ENCODE results near the gene EPHX1. TPM values are rescaled to one million over a fixed set of nuclear protein-coding genes. Genes with fewer than 3 reads are reported as not detected.

Gene EPHX1
- 35.4 TPM for total RNA-seq

DNA sequence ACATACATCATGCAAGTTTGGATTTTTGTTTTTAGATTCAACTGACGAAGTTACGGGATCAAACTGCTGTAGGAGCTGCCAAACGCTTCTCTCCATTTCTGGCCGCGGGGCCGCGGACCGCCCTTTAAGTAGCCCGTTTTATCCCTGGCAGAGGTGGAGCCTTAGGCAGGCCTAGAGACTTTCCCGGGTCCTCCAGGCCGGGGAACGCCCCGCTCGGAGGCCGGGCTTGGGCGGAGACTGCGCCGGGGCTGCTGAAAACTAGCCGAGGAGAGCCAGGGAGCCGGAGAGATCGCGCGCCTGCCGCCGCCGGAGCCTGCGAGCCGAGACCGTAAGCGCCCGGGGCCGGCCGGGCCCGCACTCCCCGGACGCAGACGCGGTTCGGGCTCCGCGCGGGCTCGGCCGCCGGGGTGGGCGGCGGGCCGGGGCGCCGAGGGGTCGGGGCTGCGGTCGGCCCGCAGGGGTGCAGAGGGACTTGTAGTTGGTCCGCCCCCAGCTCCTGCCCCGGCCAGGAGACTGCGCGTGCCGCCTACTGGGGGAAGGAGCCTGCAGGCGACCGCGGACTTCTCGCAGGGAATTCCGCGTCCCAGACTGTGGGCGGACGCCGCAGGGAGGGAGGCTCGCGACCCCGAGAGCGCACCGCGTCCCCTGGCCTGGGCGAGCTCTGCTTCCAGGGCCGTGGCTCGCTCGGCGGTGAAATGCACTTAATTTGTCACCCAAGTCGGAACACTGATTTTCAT, at the start of gene EPHX1:
Gene EPHX1, plus strand, starts transcription at position 283 of the 737 bp plus-strand sequence. CDS start 18,606 bp downstream, outside the sequence.

GRCh38 chr1:225777583-225778336, 32.2 kb upstream of the EPHX1 start, which contains the start of gene SRP9:
Gene SRP9 (plus strand): TSS chr1:225777826. CDS start chr1:225777941, 115 bp downstream.

DNA sequence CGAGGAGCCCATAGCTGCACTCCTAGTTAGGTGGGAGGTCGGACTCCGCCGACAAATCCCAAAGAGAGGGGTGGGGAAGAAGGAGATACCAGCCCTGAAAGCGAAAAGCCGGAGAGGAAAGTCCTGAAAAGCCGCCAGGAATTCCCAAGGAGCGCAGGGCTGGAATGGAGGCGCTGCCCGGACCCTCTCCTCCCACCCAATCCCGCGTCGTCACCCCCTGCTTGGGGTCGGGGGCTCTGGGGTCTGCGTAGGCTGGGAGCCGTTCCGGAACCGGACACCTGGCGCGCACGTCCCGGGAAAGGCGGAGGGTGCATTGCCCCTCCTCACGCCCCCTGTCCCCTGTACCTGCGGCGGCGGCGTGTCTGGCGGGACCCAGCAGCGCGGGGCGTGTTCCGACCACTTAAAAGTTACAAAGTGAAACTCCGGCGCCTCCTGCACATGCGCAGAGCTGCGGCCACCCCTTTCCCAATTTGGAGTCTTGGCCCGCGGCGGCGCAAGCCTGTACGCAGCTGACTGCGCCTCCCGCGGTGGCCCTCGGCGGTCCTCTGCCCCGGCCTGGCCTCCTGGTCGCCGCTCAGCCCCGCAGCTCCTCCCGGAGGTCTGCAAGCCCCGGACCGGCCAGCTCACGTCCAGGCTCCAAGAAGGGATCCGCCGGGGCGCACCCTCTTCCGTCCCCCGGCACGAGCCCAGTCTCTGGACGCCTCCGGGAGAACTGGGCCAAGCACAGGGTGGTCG, 72.2 kb downstream of the EPHX1 start, which contains the start of gene TMEM63A:
Gene TMEM63A, minus strand, starts transcription at position 422 of the 735 bp plus-strand sequence. CDS start 4,800 bp downstream, outside the sequence.

GRCh38 chr1:225888898-225889601, 79.1 kb downstream of the EPHX1 start, which contains the start of gene LEFTY1:
Gene LEFTY1 (minus strand): TSS chr1:225889146. CDS start chr1:225889066, 80 bp downstream.

Other genes starting within 250 kb of the EPHX1 start
- gene ENAH, start 157.0 kb upstream of the EPHX1 start, total RNA-seq = 30.5 TPM
- 221 TPM for gene SRP9, start 32.3 kb upstream of the EPHX1 start, total RNA-seq
- 70.2 TPM for gene TMEM63A, start 72.3 kb downstream of the EPHX1 start, total RNA-seq
- 3.9 TPM for gene LEFTY1, start 79.0 kb downstream of the EPHX1 start, total RNA-seq
- gene PYCR2, start 114.1 kb downstream of the EPHX1 start, total RNA-seq = 37.7 TPM
- gene LEFTY2, start 131.1 kb downstream of the EPHX1 start, total RNA-seq = 0.58 TPM
- 28.0 TPM for gene SDE2, start 189.2 kb downstream of the EPHX1 start, total RNA-seq

All from metanephros (tissue), 1 donor.